ENCODE results near the gene C18orf54.
"Not testable (repeated sequence)": the region's sequence is repeated elsewhere in the genome, so short reads cannot be mapped to it uniquely, and the experiment has no call there.

Gene C18orf54

GRCh38 chr18:54357660-54358494, at the start of gene C18orf54, which contains the start of gene STARD6:
Gene C18orf54, plus strand, starts transcription at chr18:54357906. Its CDS starts 2,667 bp downstream, at chr18:54360573.
Gene STARD6, minus strand, starts transcription at chr18:54357858. Its CDS starts 3,285 bp downstream, at chr18:54354573.
- TF ChIP-seq CTCF (IDR thresholded peaks at IDR 0.05), result no peak
- peak within 1 kb of the TSS; percentile 95 for H3K4me3 ChIP-seq
- DNase-seq (ENCODE audit: low spot score), result peak; percentile 87
- peak within 1 kb of the TSS; percentile 7 to 71 for H3K27ac ChIP-seq

- H3K4me3 ChIP-seq; H3K27ac ChIP-seq; DNase-seq (ENCODE audit: low spot score): not testable (repeated sequence)
Measured at GRCh38 chr18:54309564-54309963, 48.1 kb upstream of the C18orf54 start.

- no peak overlapping the region for H3K27ac ChIP-seq
- DNase-seq (ENCODE audit: low spot score), result no peak
- TF ChIP-seq CTCF (IDR thresholded peaks at IDR 0.05), result no peak
- H3K4me3 ChIP-seq, result no peak overlapping the region
Measured at GRCh38 chr18:54316071-54316820, 41.5 kb upstream of the C18orf54 start.

- no peak for DNase-seq (ENCODE audit: low spot score)
- Histone ChIP-seq H3K27ac (no peak overlapping the region), H3K4me3 (no peak overlapping the region)
- TF ChIP-seq CTCF (IDR thresholded peaks at IDR 0.05), result no peak
Measured at GRCh38 chr18:54323561-54323960, 34.1 kb upstream of the C18orf54 start.

- Histone ChIP-seq H3K27ac (no peak overlapping the region), H3K4me3 (no peak overlapping the region)
- no peak for DNase-seq (ENCODE audit: low spot score)
- no peak for TF ChIP-seq CTCF (IDR thresholded peaks at IDR 0.05)
Measured at GRCh38 chr18:54323970-54324369, 33.7 kb upstream of the C18orf54 start.

- no peak for DNase-seq (ENCODE audit: low spot score)
- H3K4me3 ChIP-seq, result no peak overlapping the region
- H3K27ac ChIP-seq, result no peak overlapping the region
- no peak for TF ChIP-seq CTCF (IDR thresholded peaks at IDR 0.05)
Measured at GRCh38 chr18:54327818-54328217, 29.9 kb upstream of the C18orf54 start.

- no peak overlapping the region for H3K27ac ChIP-seq
- no peak for TF ChIP-seq CTCF (IDR thresholded peaks at IDR 0.05)
Measured at GRCh38 chr18:54329787-54330186, 27.9 kb upstream of the C18orf54 start.

More at GRCh38 chr18:54329787-54330186, 27.9 kb upstream of the C18orf54 start:
- no peak for DNase-seq (ENCODE audit: low spot score)
- no peak overlapping the region for H3K4me3 ChIP-seq
